HG03175 (cell line): ENCODE measurements around the gene CLEC16A.

Source experiments
- ATAC-seq: cut with Tn5 transposase; IDR thresholded peaks from one replicate; pipeline ENCODE4 v1.9.1; 2021; ENCODE audit warnings: mild to moderate bottlenecking, moderate library complexity; ENCODE audit not compliant: unreplicated experiment

The CLEC16A gene, protein sequence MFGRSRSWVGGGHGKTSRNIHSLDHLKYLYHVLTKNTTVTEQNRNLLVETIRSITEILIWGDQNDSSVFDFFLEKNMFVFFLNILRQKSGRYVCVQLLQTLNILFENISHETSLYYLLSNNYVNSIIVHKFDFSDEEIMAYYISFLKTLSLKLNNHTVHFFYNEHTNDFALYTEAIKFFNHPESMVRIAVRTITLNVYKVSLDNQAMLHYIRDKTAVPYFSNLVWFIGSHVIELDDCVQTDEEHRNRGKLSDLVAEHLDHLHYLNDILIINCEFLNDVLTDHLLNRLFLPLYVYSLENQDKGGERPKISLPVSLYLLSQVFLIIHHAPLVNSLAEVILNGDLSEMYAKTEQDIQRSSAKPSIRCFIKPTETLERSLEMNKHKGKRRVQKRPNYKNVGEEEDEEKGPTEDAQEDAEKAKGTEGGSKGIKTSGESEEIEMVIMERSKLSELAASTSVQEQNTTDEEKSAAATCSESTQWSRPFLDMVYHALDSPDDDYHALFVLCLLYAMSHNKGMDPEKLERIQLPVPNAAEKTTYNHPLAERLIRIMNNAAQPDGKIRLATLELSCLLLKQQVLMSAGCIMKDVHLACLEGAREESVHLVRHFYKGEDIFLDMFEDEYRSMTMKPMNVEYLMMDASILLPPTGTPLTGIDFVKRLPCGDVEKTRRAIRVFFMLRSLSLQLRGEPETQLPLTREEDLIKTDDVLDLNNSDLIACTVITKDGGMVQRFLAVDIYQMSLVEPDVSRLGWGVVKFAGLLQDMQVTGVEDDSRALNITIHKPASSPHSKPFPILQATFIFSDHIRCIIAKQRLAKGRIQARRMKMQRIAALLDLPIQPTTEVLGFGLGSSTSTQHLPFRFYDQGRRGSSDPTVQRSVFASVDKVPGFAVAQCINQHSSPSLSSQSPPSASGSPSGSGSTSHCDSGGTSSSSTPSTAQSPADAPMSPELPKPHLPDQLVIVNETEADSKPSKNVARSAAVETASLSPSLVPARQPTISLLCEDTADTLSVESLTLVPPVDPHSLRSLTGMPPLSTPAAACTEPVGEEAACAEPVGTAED

DNA sequence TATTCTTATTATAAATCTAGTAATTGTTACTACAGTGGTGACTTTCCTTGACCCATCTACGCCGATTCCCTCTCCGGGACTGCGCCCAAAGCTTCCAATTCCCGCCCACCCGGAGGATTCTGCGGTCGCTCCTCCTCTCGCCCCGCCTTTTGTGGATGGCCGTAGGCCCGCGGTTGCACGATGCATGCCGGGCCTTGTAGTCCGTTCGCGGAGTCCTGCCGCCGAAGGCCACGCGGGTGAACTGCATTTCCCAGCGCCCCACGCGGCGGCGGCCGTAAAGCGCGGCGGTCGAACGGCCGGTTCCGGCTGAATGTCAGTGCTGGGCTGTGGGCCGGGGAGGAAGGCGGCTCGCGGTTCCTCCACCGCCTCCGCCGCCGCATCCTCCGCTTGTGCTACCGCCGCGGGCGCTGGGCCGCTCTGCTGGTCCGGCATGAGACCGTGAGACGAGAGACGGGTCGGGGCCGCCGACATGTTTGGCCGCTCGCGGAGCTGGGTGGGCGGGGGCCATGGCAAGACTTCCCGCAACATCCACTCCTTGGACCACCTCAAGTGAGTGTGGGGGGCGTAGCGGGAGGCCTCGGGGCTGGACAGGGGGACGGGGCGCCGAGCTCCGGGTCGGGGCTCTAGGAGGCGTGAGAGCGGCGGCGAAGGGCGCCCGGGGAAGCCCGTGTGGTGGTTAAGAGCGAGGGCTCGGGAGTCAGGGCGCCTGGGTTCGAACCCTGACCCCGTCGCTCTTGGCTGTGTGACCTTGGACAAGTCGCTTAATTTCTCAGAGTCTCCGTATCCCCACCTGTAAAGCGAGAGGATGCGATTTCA is at the start of gene CLEC16A:
Gene CLEC16A (plus strand): TSS at position 316 of the 816 bp plus-strand sequence. CDS start 154 bp downstream, at position 470.
- peak; percentile 66 for ATAC-seq

DNA sequence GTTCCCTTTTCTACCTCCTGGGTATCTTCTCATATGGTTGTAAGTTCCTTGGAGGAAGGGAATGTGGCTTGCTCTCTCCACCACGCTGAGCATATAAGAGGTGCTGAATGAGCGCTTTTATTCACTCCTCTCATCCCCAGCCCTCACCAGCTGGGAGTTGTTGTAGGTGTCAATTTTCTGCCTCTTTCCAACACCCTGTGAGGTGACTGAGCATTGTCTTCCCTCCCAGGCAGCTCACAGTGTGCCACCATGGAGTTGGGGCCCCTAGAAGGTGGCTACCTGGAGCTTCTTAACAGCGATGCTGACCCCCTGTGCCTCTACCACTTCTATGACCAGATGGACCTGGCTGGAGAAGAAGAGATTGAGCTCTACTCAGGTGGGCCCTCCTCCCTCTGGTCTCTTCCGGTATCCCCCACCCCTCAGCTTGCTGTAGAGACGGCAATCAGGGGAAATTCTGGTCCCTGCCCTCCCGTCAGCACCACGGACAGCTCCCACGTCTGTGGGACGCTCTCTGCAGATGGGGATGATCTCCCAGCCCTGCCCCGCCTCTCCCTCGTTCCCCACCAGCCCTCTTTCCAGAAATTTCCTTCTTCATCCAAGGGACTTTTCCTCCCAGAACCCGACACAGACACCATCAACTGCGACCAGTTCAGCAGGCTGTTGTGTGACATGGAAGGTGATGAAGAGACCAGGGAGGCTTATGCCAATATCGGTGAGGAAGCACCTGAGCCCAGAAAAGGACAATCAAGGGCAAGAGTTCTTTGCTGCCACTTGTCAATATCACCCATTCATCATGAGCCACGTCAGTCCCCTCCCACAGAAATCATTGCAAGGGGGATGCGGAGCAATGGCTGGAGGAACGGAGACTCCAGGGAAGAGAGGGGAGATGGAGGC is 49.1 kb upstream of the CLEC16A start:
- no peak for ATAC-seq

DNA sequence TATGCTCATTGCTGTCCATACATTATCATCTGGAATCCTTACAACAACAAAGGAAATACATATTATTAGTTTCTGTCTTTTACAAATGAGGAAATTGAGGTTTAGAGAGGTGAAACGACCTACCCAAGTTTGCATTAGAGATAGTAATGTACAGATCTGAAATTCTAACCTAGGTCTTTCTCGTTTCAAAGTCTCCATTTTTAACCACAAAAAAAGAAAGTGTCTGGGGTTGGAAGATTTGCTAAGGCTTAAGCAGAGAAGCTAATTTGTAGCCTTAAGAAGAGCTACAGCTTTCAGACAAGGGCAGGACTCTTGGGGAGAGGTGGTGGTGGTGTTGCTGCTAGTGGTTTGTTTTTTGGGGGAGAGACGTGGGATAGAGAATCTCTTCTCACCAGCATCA is 48.2 kb upstream of the CLEC16A start:
- ATAC-seq = peak; percentile 41

DNA sequence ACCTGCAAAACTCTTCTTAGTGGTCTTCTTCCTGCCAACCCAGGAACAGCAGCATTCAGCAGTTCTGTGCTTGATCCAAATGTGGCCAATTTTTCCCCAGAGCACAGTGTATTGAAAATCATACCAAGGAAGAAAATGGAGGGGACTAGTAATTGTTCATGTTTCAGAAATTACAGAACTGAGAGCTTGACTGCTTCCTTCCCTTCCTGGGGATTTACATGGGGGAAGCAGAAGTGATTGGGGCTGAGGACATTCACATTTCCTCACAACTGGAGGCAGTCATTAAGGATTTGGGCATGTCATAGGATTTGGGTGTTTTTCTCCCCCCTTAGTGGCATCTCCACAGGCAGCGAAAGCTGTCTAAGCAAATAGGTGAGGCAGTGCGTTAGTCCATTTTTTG is 47.6 kb upstream of the CLEC16A start:
- ATAC-seq = no peak

DNA sequence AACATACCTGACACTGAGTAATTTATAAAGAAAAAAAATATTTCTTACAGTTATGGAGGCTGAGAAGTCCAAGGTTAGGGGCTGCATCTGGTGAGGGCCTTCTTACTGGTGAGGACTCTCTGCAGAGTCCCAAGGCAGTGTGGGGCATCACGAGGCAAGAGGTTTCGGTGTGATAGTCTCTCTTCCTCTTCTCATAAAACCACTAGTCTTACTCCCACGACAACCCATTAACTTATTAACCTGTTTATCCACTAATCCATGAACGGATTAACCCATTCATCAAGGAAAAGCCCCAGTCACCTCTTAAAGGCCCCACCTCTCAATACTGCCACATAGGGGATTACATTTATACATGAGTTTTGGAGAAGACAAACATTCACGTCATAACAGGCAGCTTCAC is 47.2 kb upstream of the CLEC16A start:
- ATAC-seq = peak; percentile 73

DNA sequence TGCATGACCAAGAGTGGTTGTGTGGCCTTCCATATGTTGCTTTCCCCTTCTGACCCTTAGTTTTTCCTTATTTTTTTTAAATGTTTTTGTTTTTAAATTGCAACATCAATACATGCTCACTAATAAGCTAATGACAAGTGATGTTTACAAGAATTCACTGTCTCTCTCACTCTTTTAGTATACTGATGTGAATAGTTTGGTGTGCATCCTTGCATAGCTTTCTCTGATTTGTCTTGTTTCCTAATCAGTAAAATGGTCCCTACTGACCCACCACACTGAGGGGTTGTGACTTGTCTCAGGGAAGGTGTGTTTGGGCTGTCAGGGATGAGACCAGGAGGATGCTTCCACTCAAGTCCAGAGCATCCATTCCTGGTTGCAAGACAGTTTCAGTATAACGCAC is 41.4 kb upstream of the CLEC16A start:
- ATAC-seq = no peak

DNA sequence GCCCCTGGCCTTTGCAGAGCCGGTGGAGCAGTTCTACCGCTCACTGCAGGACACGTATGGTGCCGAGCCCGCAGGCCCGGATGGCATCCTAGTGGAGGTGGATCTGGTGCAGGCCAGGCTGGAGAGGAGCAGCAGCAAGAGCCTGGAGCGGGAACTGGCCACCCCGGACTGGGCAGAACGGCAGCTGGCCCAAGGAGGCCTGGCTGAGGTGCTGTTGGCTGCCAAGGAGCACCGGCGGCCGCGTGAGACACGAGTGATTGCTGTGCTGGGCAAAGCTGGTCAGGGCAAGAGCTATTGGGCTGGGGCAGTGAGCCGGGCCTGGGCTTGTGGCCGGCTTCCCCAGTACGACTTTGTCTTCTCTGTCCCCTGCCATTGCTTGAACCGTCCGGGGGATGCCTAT is 37.9 kb upstream of the CLEC16A start:
- ATAC-seq = no peak

DNA sequence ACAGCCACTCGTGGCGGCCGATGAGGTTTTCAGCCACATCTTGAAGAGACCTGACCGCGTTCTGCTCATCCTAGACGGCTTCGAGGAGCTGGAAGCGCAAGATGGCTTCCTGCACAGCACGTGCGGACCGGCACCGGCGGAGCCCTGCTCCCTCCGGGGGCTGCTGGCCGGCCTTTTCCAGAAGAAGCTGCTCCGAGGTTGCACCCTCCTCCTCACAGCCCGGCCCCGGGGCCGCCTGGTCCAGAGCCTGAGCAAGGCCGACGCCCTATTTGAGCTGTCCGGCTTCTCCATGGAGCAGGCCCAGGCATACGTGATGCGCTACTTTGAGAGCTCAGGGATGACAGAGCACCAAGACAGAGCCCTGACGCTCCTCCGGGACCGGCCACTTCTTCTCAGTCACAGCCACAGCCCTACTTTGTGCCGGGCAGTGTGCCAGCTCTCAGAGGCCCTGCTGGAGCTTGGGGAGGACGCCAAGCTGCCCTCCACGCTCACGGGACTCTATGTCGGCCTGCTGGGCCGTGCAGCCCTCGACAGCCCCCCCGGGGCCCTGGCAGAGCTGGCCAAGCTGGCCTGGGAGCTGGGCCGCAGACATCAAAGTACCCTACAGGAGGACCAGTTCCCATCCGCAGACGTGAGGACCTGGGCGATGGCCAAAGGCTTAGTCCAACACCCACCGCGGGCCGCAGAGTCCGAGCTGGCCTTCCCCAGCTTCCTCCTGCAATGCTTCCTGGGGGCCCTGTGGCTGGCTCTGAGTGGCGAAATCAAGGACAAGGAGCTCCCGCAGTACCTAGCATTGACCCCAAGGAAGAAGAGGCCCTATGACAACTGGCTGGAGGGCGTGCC is 37.2 kb upstream of the CLEC16A start:
- no peak for ATAC-seq

DNA sequence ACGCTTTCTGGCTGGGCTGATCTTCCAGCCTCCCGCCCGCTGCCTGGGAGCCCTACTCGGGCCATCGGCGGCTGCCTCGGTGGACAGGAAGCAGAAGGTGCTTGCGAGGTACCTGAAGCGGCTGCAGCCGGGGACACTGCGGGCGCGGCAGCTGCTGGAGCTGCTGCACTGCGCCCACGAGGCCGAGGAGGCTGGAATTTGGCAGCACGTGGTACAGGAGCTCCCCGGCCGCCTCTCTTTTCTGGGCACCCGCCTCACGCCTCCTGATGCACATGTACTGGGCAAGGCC is 36.7 kb upstream of the CLEC16A start:
- no peak for ATAC-seq

DNA sequence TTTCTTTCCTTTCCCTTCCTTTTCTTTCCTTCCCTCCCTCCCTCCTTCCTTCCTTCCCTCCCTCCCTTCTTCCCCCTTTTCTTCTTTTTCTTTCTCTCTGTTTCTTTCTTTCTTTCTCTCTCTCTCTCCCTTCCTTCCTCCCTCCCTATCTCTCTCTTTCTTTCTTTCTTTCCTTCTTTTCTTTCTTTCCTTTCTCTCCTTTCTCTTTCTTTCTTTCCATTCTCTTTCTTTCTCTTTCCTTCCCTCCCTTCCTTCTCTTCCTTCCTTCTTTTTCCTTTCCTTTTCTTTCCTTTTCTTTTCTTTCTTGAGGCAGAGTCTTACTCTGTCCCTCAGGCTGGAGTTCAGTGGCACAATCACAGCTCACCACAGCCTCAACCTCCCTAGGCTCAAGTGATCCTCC is 33.1 kb upstream of the CLEC16A start:
- ATAC-seq = no peak

DNA sequence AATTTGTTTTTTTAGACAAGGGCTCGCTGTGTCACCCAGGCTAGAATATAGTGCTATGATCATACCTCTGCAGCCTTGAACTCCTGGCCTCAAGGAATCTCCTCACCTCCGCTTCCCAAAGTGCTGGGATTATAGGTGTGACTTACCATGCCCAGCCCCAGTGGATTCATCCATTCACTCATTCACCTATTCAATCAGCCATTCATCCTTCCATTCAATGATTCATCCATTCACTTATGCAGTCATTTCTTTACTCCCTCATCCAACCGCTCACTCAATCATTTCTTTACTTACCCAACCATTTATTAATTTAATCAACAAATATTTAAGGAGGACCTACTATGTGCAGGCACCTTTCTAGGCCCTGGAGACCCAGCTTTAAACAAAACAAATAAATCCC is 27.8 kb upstream of the CLEC16A start:
- ATAC-seq = no peak

DNA sequence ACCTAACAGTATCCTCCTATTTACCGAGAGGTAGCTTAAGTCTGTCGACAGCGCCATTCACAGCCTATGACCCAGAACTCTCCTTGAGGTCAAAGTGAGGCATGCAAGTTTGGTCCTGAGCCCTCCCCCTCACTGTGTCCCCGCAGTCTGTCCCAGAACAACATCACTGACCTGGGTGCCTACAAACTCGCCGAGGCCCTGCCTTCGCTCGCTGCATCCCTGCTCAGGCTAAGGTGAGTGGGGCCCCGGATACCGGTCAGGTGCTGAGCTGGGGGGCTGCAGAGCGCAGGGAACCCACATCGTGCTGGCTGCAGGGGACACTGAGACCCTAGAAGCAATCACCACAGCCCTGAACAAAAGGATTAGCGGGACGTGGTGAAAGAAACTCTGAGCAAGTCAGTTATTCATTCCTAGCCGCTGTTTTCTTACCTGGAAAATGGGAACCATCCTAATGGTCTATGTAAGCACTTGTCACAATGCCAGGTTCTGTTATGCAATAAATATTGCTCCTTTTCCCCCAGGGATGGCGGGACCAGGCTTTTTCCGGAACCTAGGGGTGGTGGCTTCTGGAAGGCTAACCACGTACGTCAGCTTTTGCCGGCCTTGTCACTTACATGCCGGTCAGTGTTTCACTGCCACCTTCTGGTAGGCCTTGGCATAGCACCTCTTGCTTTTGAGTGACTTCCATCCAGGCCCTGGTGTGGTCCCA is 25.9 kb upstream of the CLEC16A start:
- no peak for ATAC-seq

DNA sequence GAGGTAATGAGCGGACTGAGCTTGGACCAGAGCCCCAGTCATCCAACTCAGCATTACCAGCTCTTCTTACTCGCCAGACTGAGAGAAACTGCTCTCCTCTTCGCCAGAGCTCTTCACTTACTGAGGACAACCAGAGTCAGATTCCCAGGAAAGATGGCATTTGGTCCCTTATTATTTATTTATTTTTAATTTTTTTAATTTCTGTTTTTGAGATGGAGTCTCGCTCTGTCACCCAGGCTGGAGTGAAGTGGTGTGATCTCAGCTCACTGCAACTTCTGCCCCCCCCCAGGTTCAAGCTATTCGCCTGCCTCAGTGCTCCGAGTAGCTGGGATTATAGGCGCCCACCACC is 25.4 kb upstream of the CLEC16A start:
- no peak for ATAC-seq

DNA sequence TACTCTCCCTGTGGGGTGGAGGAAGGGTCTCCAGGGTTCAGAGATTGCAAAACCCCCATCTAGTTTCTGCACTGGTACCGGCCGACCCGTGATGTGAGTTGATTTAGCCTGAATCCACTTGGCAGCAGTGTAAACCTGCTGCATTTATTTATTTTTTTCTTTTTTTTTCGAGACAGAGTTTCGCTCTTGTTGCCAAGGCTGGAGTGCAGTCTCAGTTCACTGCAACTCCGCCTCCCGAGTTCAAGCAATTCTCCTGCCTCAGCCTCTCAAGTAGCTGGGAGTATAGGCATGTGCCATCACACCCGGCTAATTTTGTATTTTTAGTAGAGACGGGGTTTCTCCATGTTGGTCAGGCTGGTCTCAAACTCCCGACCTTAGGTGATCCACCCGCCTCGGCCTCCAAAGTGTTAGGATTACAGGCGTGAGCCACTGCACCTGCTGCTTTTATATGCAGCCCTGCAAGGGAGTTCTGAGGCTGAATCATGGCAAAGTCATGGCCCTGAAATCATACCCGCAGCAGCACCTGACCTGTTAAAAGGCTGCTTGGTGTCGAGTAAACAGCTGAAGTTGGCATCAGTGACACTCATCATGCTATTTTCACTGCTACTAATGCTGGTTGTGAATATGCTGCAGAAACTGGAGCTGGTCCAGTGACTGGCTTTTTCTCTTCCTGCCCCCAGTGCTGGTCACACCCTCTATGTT is 23.5 kb upstream of the CLEC16A start:
- ATAC-seq = no peak

DNA sequence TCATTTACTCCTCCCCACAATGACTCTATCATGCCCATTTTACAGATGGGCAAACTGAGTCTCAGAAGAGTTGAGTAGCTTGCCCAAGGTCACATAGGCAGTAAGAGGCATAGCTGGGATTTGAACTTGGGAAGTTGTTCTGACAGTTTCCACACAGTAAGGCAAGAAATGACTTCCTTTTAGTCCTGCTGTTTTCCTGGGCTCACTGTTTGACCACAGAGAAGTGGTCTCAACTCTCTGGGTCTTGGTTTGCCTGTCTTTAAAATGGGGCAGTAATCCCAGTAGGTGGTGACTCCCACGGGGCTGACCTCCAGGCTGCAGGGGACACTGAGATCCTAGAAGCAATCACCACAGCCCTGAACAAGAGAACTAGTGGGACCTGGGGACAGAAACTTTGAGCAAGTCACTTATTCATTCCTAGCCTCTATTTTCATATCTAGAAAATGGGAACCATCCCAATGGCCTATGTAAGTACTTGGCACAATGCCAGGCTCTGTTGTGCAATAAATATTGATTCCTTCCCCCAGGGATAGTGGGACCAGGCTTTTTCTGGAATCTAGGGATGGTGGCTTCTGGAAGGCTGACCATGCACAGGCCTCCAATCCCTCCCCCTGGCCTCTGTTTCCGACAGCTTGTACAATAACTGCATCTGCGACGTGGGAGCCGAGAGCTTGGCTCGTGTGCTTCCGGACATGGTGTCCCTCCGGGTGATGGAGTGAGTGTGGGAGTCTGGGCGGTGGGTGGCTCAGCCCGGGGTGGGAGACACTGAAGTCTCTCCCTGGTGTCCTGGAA is 22.6 kb upstream of the CLEC16A start:
- no peak for ATAC-seq

DNA sequence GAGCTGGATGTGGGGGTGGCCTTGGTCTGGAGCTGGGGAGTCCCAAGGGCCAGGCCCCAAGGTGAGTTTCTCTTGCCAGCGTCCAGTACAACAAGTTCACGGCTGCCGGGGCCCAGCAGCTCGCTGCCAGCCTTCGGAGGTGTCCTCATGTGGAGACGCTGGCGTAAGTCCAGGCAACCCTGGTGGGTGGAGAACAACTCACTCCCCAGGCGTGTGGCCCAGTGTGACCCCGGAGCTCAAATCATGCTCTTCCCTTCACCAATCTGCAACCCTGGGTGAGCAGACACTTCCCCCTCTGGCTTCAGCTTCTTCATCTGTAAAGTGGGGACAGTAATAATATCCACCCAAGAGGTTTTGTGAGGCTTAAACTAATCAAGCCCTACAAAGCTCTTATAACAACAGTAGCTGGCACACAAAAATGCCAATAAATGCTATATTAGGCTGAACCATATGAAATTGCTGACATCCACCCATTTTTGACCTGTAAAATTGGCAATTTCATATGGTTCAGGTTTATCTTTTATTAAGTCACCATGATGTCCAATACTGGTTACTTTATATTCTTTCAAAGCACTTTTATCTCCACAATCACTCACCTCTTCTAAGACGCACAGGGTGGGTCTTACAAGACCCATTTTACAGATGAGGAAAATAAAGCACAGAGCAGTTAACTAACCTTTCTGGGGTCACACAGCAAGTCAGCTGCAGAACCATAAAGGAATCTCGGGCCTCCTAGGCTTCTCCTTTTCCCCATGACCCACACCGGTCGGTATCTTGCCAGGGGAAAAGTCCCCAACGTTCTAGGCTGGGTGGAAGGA is 21.8 kb upstream of the CLEC16A start:
- no peak for ATAC-seq
